SK-N-SH (cell line): ENCODE results near the gene HPCAL1. TPM values are rescaled to one million over a fixed set of nuclear protein-coding genes. Genes with fewer than 3 reads are reported as not detected.

Experiments
- CTCF ChIA-PET: fragments of 300-600, 350-600 bp; formaldehyde crosslinking; extraction: SDS; loops from one replicate; lab custom pipeline; 2021; lab: Yijun Ruan, JAX
- POLR2A ChIA-PET: fragments of 350-600 bp; sonication (Branson Sonifier 250); formaldehyde crosslinking; extraction: SDS; loops from one replicate; lab custom pipeline; 2020; ENCODE audit warnings: antibody characterized with exemption, inconsistent platforms; lab: Yijun Ruan, JAX
- DNase-seq: peaks from one replicate; pipeline ENCODE4 v3.0.0; 2012
- H2AFZ ChIP-seq: fragments of 200-600 bp; sonication (generic); 2 replicates; pipeline ENCODE4 v1.8.1; 2016; ENCODE audit warnings: antibody characterized with exemption, mild to moderate bottlenecking, low read depth
- H3F3A ChIP-seq: fragments of 200-600 bp; sonication (generic); replicated peaks from 2 replicates; pipeline ENCODE3; 2016; ENCODE audit warnings: antibody characterized with exemption, mild to moderate bottlenecking; ENCODE audit not compliant: insufficient read depth
- H3K27ac ChIP-seq, 2 experiments: fragments of 200-500 bp in 1 of 2; fragments of 200-600 bp in 1 of 2; sonication (Bioruptor generic) in 1 of 2; sonication (generic), shearing (Covaris generic) in 1 of 2; 2 replicates each; pipeline versions ENCODE4 v1.5.1 to v1.6.1; 2014 to 2016; ENCODE audit warnings: low read depth in 2 of 2, inconsistent platforms in 1 of 2, low read length in 1 of 2, mild to moderate bottlenecking in 1 of 2, mixed read lengths in 1 of 2
- H3K27me3 ChIP-seq: fragments of 200-600 bp; sonication (generic), shearing (Covaris generic); 2 replicates; pipeline ENCODE4 v1.6.1; 2016; ENCODE audit warnings: mixed run types; ENCODE audit not compliant: insufficient read depth
- H3K36me3 ChIP-seq, 2 experiments: fragments of 200-500 bp in 1 of 2; fragments of 200-600 bp in 1 of 2; sonication (Bioruptor generic) in 1 of 2; sonication (generic) in 1 of 2; replicated peaks in 1 of 2; 2 replicates each; pipeline versions ENCODE3 to v1.5.1; 2014 to 2016; ENCODE audit warnings: low read length in 1 of 2, mild to moderate bottlenecking in 1 of 2; ENCODE audit not compliant: insufficient read depth in 2 of 2, control insufficient read depth in 1 of 2
- H3K4me1 ChIP-seq, 2 experiments: fragments of 200-500 bp in 1 of 2; fragments of 200-600 bp in 1 of 2; sonication (Bioruptor generic) in 1 of 2; sonication (generic), shearing (Covaris generic) in 1 of 2; 2 replicates each; pipeline versions ENCODE4 v1.5.1 to v1.6.1; 2014 to 2016; ENCODE audit warnings: low read depth in 1 of 2, low read length in 1 of 2, mixed run types in 1 of 2; ENCODE audit not compliant: insufficient read depth in 2 of 2, control insufficient read depth in 1 of 2
- H3K4me2 ChIP-seq: fragments of 200-600 bp; sonication (generic), shearing (Covaris generic); 2 replicates; pipeline ENCODE4 v1.6.1; 2017; ENCODE audit warnings: mixed run types
- H3K4me3 ChIP-seq, 2 experiments: fragments of 200-500 bp in 1 of 2; fragments of 200-600 bp in 1 of 2; sonication (Bioruptor generic) in 1 of 2; sonication (generic), shearing (Covaris generic) in 1 of 2; 2 replicates each; pipeline versions ENCODE4 v1.5.1 to v1.8.1; 2014 to 2016; ENCODE audit warnings: low read depth in 2 of 2, inconsistent platforms in 1 of 2, low read length in 1 of 2, mild to moderate bottlenecking in 1 of 2, mixed read lengths in 1 of 2, moderate library complexity in 1 of 2
- H3K79me2 ChIP-seq: fragments of 200-600 bp; sonication (generic); 2 replicates; pipeline ENCODE4 v1.8.1; 2017; ENCODE audit warnings: mild to moderate bottlenecking; ENCODE audit not compliant: insufficient read depth
- H3K9ac ChIP-seq: fragments of 200-600 bp; sonication (generic); 2 replicates; pipeline ENCODE4 v1.6.1; 2017; ENCODE audit warnings: mixed run types
- H3K9me2 ChIP-seq: fragments of 200-600 bp; sonication (generic); 2 replicates; pipeline ENCODE4 v1.6.1; 2017; ENCODE audit warnings: mixed run types
- H3K9me3 ChIP-seq: fragments of 200-600 bp; sonication (generic); 2 replicates; pipeline ENCODE4 v1.6.1; 2017; ENCODE audit warnings: mixed run types, mild to moderate bottlenecking, moderate library complexity
- H4K20me1 ChIP-seq: fragments of 200-600 bp; sonication (generic); 2 replicates; pipeline ENCODE4 v1.6.1; 2017; ENCODE audit warnings: mild to moderate bottlenecking, mixed run types; ENCODE audit not compliant: insufficient read depth
- ELF1 ChIP-seq: IDR thresholded peaks from 2 replicates; pipeline ENCODE4 v1.4.0; 2012
- EP300 ChIP-seq, 2 experiments: IDR thresholded peaks; 2 replicates each; pipeline versions ENCODE4 v1.4.0 to v1.6.1; 2012; ENCODE audit warnings: borderline replicate concordance in 1 of 2, low read depth in 1 of 2, low read length in 1 of 2
- EZH2phosphoT487 ChIP-seq: fragments of 200-600 bp; sonication (generic); IDR thresholded peaks from 2 replicates; pipeline ENCODE4 v1.6.1; 2017; ENCODE audit warnings: low read depth, mixed run types, mild to moderate bottlenecking, antibody characterized with exemption, moderate library complexity, borderline replicate concordance
- FOXJ3 ChIP-seq: sonication (generic); formaldehyde crosslinking; IDR thresholded peaks from 2 replicates; pipeline ENCODE4 v1.5.1; 2020; ENCODE audit warnings: mild to moderate bottlenecking, missing genetic modification reagents
- GABPA ChIP-seq: IDR thresholded peaks from 2 replicates; pipeline ENCODE4 v1.4.0; 2012; ENCODE audit warnings: low read depth, mild to moderate bottlenecking
- GATA2 ChIP-seq: sonication (generic); formaldehyde crosslinking; IDR thresholded peaks from 2 replicates; pipeline ENCODE4 v1.5.0; 2020; ENCODE audit warnings: mild to moderate bottlenecking, missing genetic modification reagents
- MEF2A ChIP-seq: IDR thresholded peaks from 2 replicates; pipeline ENCODE4 v1.4.0; 2012; ENCODE audit warnings: low read depth, borderline replicate concordance
- MXI1 ChIP-seq: IDR thresholded peaks from 2 replicates; pipeline ENCODE4 v1.6.1; 2012; ENCODE audit warnings: mild to moderate bottlenecking, low read depth, low read length, improper control_type of control experiment
- NFIC ChIP-seq: IDR thresholded peaks from 2 replicates; pipeline ENCODE4 v1.4.0; 2012; ENCODE audit warnings: borderline replicate concordance
- PBX3 ChIP-seq: IDR thresholded peaks from 2 replicates; pipeline ENCODE4; 2012
- RAD21 ChIP-seq: IDR thresholded peaks from 2 replicates; pipeline ENCODE4 v1.6.1; 2012; ENCODE audit warnings: mild to moderate bottlenecking, low read length
- REST ChIP-seq: IDR thresholded peaks from 2 replicates; pipeline ENCODE4 v1.6.1; 2012; ENCODE audit warnings: mild to moderate bottlenecking, low read depth, low read length, moderate library complexity
- RFX5 ChIP-seq: IDR thresholded peaks from 2 replicates; pipeline ENCODE4 v1.6.1; 2012; ENCODE audit warnings: mild to moderate bottlenecking, improper control_type of control experiment, low read length
- RXRA ChIP-seq: IDR thresholded peaks from 2 replicates; pipeline ENCODE4 v1.4.0; 2012; ENCODE audit warnings: low read depth, mild to moderate bottlenecking, borderline replicate concordance
- SIN3A ChIP-seq: IDR thresholded peaks from 2 replicates; pipeline ENCODE4 v1.6.1; 2012; ENCODE audit warnings: low read depth, mild to moderate bottlenecking, low read length, moderate library complexity, borderline replicate concordance
- SMC3 ChIP-seq: IDR thresholded peaks from 2 replicates; pipeline ENCODE4 v1.6.1; 2012; ENCODE audit warnings: low read depth, low read length, improper control_type of control experiment
- TAF1 ChIP-seq: IDR thresholded peaks from 2 replicates; pipeline ENCODE4 v1.6.1; 2012; ENCODE audit warnings: low read depth, mild to moderate bottlenecking, low read length, moderate library complexity, borderline replicate concordance
- TCF12 ChIP-seq: IDR thresholded peaks from 2 replicates; pipeline ENCODE4 v1.4.0; 2012
- YY1 ChIP-seq: IDR thresholded peaks from 2 replicates; pipeline ENCODE4 v1.4.0; 2012; ENCODE audit warnings: low read depth, mild to moderate bottlenecking
- WGBS: methylation state at CpG from one replicate; pipeline ENCODE4 v1.1.6; 2017; ENCODE audit warnings: low lambda C conversion rate; 5-methylcytosine and 5-hydroxymethylcytosine counted together
- polyA plus RNA-seq, 3 experiments: library from polyadenylated mRNA; depleted of rRNA; stranded (reverse); fragments of >200 nt; gene quantifications; 2 replicates each; pipeline ENCODE4 v1.2.3, GENCODE V29; 2012
- TF ChIP-seq, protein P1 (sequence below): IDR thresholded peaks from 2 replicates; pipeline ENCODE4 v1.4.0; 2012; ENCODE audit warnings: low read depth, borderline replicate concordance
- TF ChIP-seq, protein P2 (sequence below): fragments of 200-600 bp; sonication (generic); IDR thresholded peaks from 2 replicates; pipeline ENCODE4 v1.6.1; 2017; ENCODE audit warnings: antibody characterized with exemption, mild to moderate bottlenecking, moderate library complexity

Gene HPCAL1
- polyA plus RNA-seq, 1 of the 3 experiments (the other 2 are of a cell fraction) = 77.0 TPM

DNA sequence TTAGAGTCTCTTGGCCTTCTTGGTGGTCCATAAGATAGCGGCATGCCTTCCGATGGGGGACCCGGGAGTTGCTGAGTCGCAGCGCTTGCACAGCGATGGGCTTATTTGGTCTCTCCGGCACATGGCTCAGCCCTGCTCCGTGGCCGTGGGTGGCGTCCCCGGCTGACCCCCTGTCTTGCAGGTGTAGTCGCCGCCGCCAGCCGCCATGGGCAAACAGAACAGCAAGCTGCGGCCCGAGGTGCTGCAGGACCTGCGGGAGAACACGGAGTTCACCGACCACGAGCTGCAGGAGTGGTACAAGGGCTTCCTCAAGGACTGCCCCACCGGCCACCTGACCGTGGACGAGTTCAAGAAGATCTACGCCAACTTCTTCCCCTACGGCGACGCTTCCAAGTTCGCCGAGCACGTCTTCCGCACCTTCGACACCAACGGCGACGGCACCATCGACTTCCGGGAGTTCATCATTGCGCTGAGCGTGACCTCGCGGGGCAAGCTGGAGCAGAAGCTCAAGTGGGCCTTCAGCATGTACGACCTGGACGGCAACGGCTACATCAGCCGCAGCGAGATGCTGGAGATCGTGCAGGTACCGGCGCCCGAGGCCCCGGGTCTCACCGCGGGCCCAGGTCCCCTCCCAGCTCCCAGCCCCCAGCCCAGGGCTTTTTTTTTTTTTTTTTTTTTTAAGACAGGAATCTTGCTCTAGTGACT, 117.0 kb downstream of the HPCAL1 start (continued):
- TF ChIP-seq RXRA = no peak

- CTCF ChIA-PET = interaction anchor here (0.7 to 8.3 kb wide), 5 partner anchors 13 to 350 kb away, joined by 3 to 69 read pairs (median 8); no protein-coding TSS in a partner anchor
Measured at GRCh38 chr2:10422251-10422650, 119.5 kb downstream of the HPCAL1 start.

More at GRCh38 chr2:10422251-10422650, 119.5 kb downstream of the HPCAL1 start:
- H3K36me3 ChIP-seq = peaks cover 4 to 14% of the 10 kb centered on the region in 2 experiments
- no peak overlapping the region for H3K27ac ChIP-seq
- POLR2A ChIA-PET = no interaction called here
- H4K20me1 ChIP-seq = no peaks in the 10 kb centered on the region
- H3K27me3 ChIP-seq = no peaks in the 10 kb centered on the region
- H3K4me1 ChIP-seq = peaks cover 0 to 3% of the 10 kb centered on the region in 2 experiments; a peak in 1 of 4 replicates
- H3F3A ChIP-seq = no peaks in the 10 kb centered on the region
- no peaks in the 10 kb centered on the region for H3K9me3 ChIP-seq
- H3K9ac ChIP-seq = no peak overlapping the region
- H3K4me2 ChIP-seq = no peak overlapping the region
- no peak overlapping the region for H2AFZ ChIP-seq
- H3K4me3 ChIP-seq = no peak overlapping the region
- no peaks in the 10 kb centered on the region for H3K79me2 ChIP-seq
- no peak for TF ChIP-seq EP300 (IDR thresholded peaks at IDR 0.05; ENCODE audit: borderline replicate concordance in 1 of 2, low read depth in 1 of 2, low read length in 1 of 2)
- no peak for TF ChIP-seq EZH2phosphoT487
- TF ChIP-seq TCF12 = no peak
- TF ChIP-seq, protein P1, sequence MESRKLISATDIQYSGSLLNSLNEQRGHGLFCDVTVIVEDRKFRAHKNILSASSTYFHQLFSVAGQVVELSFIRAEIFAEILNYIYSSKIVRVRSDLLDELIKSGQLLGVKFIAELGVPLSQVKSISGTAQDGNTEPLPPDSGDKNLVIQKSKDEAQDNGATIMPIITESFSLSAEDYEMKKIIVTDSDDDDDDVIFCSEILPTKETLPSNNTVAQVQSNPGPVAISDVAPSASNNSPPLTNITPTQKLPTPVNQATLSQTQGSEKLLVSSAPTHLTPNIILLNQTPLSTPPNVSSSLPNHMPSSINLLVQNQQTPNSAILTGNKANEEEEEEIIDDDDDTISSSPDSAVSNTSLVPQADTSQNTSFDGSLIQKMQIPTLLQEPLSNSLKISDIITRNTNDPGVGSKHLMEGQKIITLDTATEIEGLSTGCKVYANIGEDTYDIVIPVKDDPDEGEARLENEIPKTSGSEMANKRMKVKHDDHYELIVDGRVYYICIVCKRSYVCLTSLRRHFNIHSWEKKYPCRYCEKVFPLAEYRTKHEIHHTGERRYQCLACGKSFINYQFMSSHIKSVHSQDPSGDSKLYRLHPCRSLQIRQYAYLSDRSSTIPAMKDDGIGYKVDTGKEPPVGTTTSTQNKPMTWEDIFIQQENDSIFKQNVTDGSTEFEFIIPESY = no peak
- no peak for TF ChIP-seq SMC3
- TF ChIP-seq MXI1 = no peak
- no peak for TF ChIP-seq FOXJ3 (CRISPR knock-in tag)
- TF ChIP-seq REST = no peak
- TF ChIP-seq, protein P2, sequence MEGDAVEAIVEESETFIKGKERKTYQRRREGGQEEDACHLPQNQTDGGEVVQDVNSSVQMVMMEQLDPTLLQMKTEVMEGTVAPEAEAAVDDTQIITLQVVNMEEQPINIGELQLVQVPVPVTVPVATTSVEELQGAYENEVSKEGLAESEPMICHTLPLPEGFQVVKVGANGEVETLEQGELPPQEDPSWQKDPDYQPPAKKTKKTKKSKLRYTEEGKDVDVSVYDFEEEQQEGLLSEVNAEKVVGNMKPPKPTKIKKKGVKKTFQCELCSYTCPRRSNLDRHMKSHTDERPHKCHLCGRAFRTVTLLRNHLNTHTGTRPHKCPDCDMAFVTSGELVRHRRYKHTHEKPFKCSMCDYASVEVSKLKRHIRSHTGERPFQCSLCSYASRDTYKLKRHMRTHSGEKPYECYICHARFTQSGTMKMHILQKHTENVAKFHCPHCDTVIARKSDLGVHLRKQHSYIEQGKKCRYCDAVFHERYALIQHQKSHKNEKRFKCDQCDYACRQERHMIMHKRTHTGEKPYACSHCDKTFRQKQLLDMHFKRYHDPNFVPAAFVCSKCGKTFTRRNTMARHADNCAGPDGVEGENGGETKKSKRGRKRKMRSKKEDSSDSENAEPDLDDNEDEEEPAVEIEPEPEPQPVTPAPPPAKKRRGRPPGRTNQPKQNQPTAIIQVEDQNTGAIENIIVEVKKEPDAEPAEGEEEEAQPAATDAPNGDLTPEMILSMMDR = no peak
- TF ChIP-seq ELF1 = no peak
- no peak for TF ChIP-seq GABPA
- TF ChIP-seq RAD21 = no peak
- no peak for TF ChIP-seq GATA2
- TF ChIP-seq NFIC = no peak
- TF ChIP-seq SIN3A = no peak
- TF ChIP-seq MEF2A = no peak
- no peak for TF ChIP-seq TAF1
- TF ChIP-seq YY1 = no peak
- no peak for TF ChIP-seq RFX5
- TF ChIP-seq PBX3 = no peak
- no peaks in the 10 kb centered on the region for H3K9me2 ChIP-seq
- no peak for DNase-seq
- WGBS = 87% methylated on average over 6 of the region's 6 CpGs
